CD14-positive monocyte (primary cell): ENCODE measurements around the gene ADAMTS17. TPM values are rescaled to one million over a fixed set of nuclear protein-coding genes. Genes with fewer than 3 reads are reported as not detected.

ENCODE experiments used
- DNase-seq, 3 donors: peaks; one replicate each; pipeline ENCODE4 v3.0.0-alpha.2; 2011 to 2022
- H2AFZ ChIP-seq: 2 replicates; pipeline ENCODE4 v1.6.0; 2012; ENCODE audit warnings: mild to moderate bottlenecking, low read depth, low read length, inconsistent platforms; ENCODE audit not compliant: insufficient read depth, poor library complexity, severe bottlenecking
- H3K27ac ChIP-seq, 2 donors: 1 replicate in 1 of 2; 2 replicates in 1 of 2; pipeline ENCODE4 v1.5.1; 2012 to 2013; ENCODE audit warnings: low read length in 2 of 2, control low read depth in 1 of 2, inconsistent platforms in 1 of 2, low read depth in 1 of 2, mild to moderate bottlenecking in 1 of 2
- H3K27me3 ChIP-seq, 2 donors: one replicate each; pipeline versions ENCODE4 v1.6.0 to v1.6.1; 2011 to 2013; ENCODE audit warnings: low read length in 2 of 2; ENCODE audit not compliant: control insufficient read depth in 2 of 2, insufficient read depth in 2 of 2
- H3K36me3 ChIP-seq, 2 donors: replicated peaks in 1 of 2; 1 replicate in 1 of 2; 2 replicates in 1 of 2; pipeline versions ENCODE4 v1.5.1 to v1.6.1; 2012 to 2013; ENCODE audit warnings: low read length in 2 of 2, control low read depth in 1 of 2, inconsistent platforms in 1 of 2, mild to moderate bottlenecking in 1 of 2; ENCODE audit not compliant: insufficient read depth in 2 of 2, control insufficient read depth in 1 of 2
- H3K4me1 ChIP-seq, 2 donors: 1 replicate in 1 of 2; 2 replicates in 1 of 2; pipeline versions ENCODE4 v1.5.1 to v1.6.1; 2012 to 2013; ENCODE audit warnings: low read length in 2 of 2, control low read depth in 1 of 2, inconsistent platforms in 1 of 2, mild to moderate bottlenecking in 1 of 2, moderate library complexity in 1 of 2; ENCODE audit not compliant: insufficient read depth in 2 of 2, control insufficient read depth in 1 of 2
- H3K4me2 ChIP-seq: replicated peaks from 2 replicates; pipeline ENCODE3; 2012; ENCODE audit warnings: low read length, moderate library complexity, mild to moderate bottlenecking; ENCODE audit not compliant: poor library complexity, severe bottlenecking; ENCODE audit errors: extremely low read depth
- H3K4me3 ChIP-seq, 3 experiments: fragments of 200-600 bp in 1 of 3; sonication (generic) in 1 of 3; replicated peaks in 1 of 3; 1 replicate in 2 of 3; 2 replicates in 1 of 3; pipeline ENCODE4 v1.5.1; 2011 to 2013; ENCODE audit warnings: low read length in 3 of 3, mild to moderate bottlenecking in 3 of 3, control low read depth in 2 of 3, low read depth in 2 of 3, inconsistent platforms in 1 of 3, moderate library complexity in 1 of 3
- H3K79me2 ChIP-seq: 2 replicates; pipeline ENCODE4 v1.6.0; 2012; ENCODE audit warnings: mild to moderate bottlenecking, control low read depth, inconsistent platforms, low read length, moderate library complexity; ENCODE audit not compliant: insufficient read depth
- H3K9ac ChIP-seq: 2 replicates; pipeline ENCODE4 v1.6.0; 2017; ENCODE audit warnings: low read length, mild to moderate bottlenecking; ENCODE audit not compliant: insufficient read depth, poor library complexity, severe bottlenecking
- H3K9me3 ChIP-seq, 2 donors: replicated peaks in 1 of 2; 1 replicate in 1 of 2; 2 replicates in 1 of 2; pipeline versions ENCODE4 v1.5.1 to v1.6.1; 2012 to 2013; ENCODE audit warnings: low read length in 2 of 2, control low read depth in 1 of 2; ENCODE audit not compliant: control insufficient read depth in 1 of 2, insufficient read depth in 1 of 2
- H4K20me1 ChIP-seq: 2 replicates; pipeline ENCODE4 v1.6.0; 2012; ENCODE audit warnings: mild to moderate bottlenecking, low read length, control low read depth, moderate library complexity; ENCODE audit not compliant: insufficient read depth
- H3K27ac Mint-ChIP-seq, 7 donors: one replicate each; pipeline ENCODE4 v1.8.0; 2020; ENCODE audit warnings: mild to moderate bottlenecking in 7 of 7, mixed read lengths in 7 of 7, moderate library complexity in 6 of 7, inconsistent platforms in 2 of 7
- H3K27me3 Mint-ChIP-seq, 3 donors: one replicate each; pipeline ENCODE4 v1.8.0; 2021 to 2022; ENCODE audit warnings: low read depth in 3 of 3, mild to moderate bottlenecking in 3 of 3, mixed read lengths in 3 of 3, moderate library complexity in 3 of 3, inconsistent platforms in 1 of 3
- H3K36me3 Mint-ChIP-seq, 2 donors: one replicate each; pipeline ENCODE4 v1.8.0; 2020; ENCODE audit warnings: mixed read lengths in 2 of 2, inconsistent platforms in 1 of 2, mild to moderate bottlenecking in 1 of 2
- H3K4me1 Mint-ChIP-seq: one replicate; pipeline ENCODE4 v1.8.0; 2020; ENCODE audit warnings: mild to moderate bottlenecking, mixed read lengths
- H3K4me3 Mint-ChIP-seq, 2 donors: one replicate each; pipeline ENCODE4 v1.8.0; 2020; ENCODE audit warnings: mild to moderate bottlenecking in 2 of 2, mixed read lengths in 2 of 2, moderate library complexity in 1 of 2
- H3K9me3 Mint-ChIP-seq, 7 donors: one replicate each; pipeline ENCODE4 v1.8.0; 2020 to 2022; ENCODE audit warnings: mixed read lengths in 7 of 7, mild to moderate bottlenecking in 6 of 7, moderate library complexity in 6 of 7, inconsistent platforms in 2 of 7
- CTCF ChIP-seq: fragments of 200-600 bp; IDR thresholded peaks from one replicate; pipeline ENCODE4 v1.8.0; 2022; ENCODE audit warnings: antibody characterized with exemption, mild to moderate bottlenecking
- WGBS: methylation state at CpG from one replicate; pipeline ENCODE4 v1.1.5; 2013; ENCODE audit warnings: missing lambda C conversion rate; ENCODE audit not compliant: insufficient coverage; 5-methylcytosine and 5-hydroxymethylcytosine counted together
- intact Hi-C, 2 donors: fragments of 100-400 bp; cut with micrococcal nuclease; formaldehyde crosslinking; loops; one replicate each; pipeline versions ENCODE4 v1.15.0 to v1.15.1; 2023
- polyA plus RNA-seq, 3 donors: library from polyadenylated mRNA; depleted of rRNA in 1 of 3; unstranded in 2 of 3; stranded (reverse) in 1 of 3; fragments of 300-500 nt in 2 of 3; fragments of >200 nt in 1 of 3; fragmentation: Illumina TruSeq in 2 of 3; gene quantifications; 1 replicate in 2 of 3; 2 replicates in 1 of 3; pipeline ENCODE4 v1.2.3, GENCODE V29; 2012 to 2021

ADAMTS17 gene
- polyA plus RNA-seq, 3 donors = 0.03 to 0.25 TPM; not detected in 1

GRCh38 chr15:100291106-100291505 is 50.7 kb downstream of the ADAMTS17 start:
- DNase-seq = no peak
- Histone ChIP-seq H2AFZ (no peak overlapping the region), H3K27me3 (no peaks in the 10 kb centered on the region), H3K4me3 (no peak overlapping the region), H3K4me1 (no peaks in the 10 kb centered on the region), H3K27ac (no peak overlapping the region), H3K36me3 (no peaks in the 10 kb centered on the region), H3K9me3 (peaks cover 21 to 23% of the 10 kb centered on the region in 2 donors), H3K9ac (no peak overlapping the region), H4K20me1 (no peaks in the 10 kb centered on the region), H3K4me2 (no peak overlapping the region), H3K79me2 (no peaks in the 10 kb centered on the region)
- Mint-ChIP-seq H3K9me3 (peaks cover 16 to 33% (median 25%) of the 10 kb centered on the region in 7 donors), H3K27ac (no peak overlapping the region), H3K4me3 (no peak overlapping the region), H3K36me3 (no peaks in the 10 kb centered on the region), H3K27me3 (peaks cover under 1 to 4% (median 3%) of the 10 kb centered on the region in 3 donors), H3K4me1 (no peaks in the 10 kb centered on the region)
- no peak for TF ChIP-seq CTCF
- WGBS = no CpG with 5 or more reads among the region's 2 CpGs
- intact Hi-C loops = no loop called here

GRCh38 chr15:100285641-100286295 is 56.0 kb downstream of the ADAMTS17 start:
- 92% methylated on average over 14 of the region's 15 CpGs for WGBS
- intact Hi-C loops = no loop called here
- H3K27ac Mint-ChIP-seq = no peak overlapping the region

More at GRCh38 chr15:100285641-100286295, 56.0 kb downstream of the ADAMTS17 start:
- H3K9me3 ChIP-seq = peaks cover 23 to 26% of the 10 kb centered on the region in 2 donors
- no peak overlapping the region for H3K9ac ChIP-seq
- Mint-ChIP-seq H3K9me3 (peaks cover 15 to 30% (median 20%) of the 10 kb centered on the region in 7 donors), H3K4me1 (no peaks in the 10 kb centered on the region), H3K36me3 (no peaks in the 10 kb centered on the region), H3K27me3 (peaks cover 2% of the 10 kb centered on the region in 3 donors), H3K4me3 (no peak overlapping the region)
- H3K4me3 ChIP-seq = no peak overlapping the region
- H2AFZ ChIP-seq = no peak overlapping the region
- no peak for DNase-seq
- no peak overlapping the region for H3K4me2 ChIP-seq
- no peaks in the 10 kb centered on the region for H4K20me1 ChIP-seq
- no peaks in the 10 kb centered on the region for H3K4me1 ChIP-seq
- no peaks in the 10 kb centered on the region for H3K79me2 ChIP-seq
- H3K36me3 ChIP-seq = no peaks in the 10 kb centered on the region
- no peak overlapping the region for H3K27ac ChIP-seq
- no peak for TF ChIP-seq CTCF
- H3K27me3 ChIP-seq = no peaks in the 10 kb centered on the region
